ES-I3 (cell line): ENCODE results near the gene SLC30A2.
A peak's percentile ranks its signal among the peaks of the same experiment; 100 is the strongest.

ENCODE experiments used
- H3K36me3 ChIP-seq: 2 replicates; pipeline ENCODE4 v1.6.1; 2013; ENCODE audit warnings: mild to moderate bottlenecking, low read length, control low read depth, moderate library complexity; ENCODE audit not compliant: insufficient read depth
- H3K4me1 ChIP-seq: 2 replicates; pipeline ENCODE4 v1.6.1; 2013; ENCODE audit warnings: mild to moderate bottlenecking, control low read depth, low read length; ENCODE audit not compliant: insufficient read depth
- H3K9ac ChIP-seq: 2 replicates; pipeline ENCODE4 v1.6.1; 2013; ENCODE audit warnings: low read depth, mild to moderate bottlenecking, low read length, moderate library complexity
- H3K9me3 ChIP-seq: 2 replicates; pipeline ENCODE4 v1.6.1; 2013; ENCODE audit warnings: mild to moderate bottlenecking, low read length, moderate library complexity; ENCODE audit not compliant: control insufficient read depth, insufficient read depth

The SLC30A2 gene

DNA sequence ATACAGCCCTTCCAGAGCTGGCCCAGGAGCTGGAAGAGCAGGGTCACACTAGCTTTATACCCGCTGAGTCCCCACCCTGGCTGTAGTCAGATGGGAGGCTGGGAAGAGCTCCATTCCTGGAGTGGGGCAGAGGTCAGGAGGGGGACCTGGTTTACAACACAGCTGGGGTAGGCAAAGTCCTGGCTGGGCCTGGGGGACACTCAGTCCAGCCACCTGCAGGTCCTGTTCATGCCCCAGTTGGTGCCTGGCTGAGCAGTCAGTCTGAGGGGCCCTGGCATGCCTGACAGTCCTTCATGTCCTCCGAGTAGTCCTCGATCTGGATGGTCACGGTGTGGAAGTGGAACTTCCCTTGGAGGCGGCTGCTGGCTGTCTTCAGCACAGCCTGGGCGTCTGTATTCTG lies 7.0 kb downstream of the SLC30A2 start:
- no peak overlapping the region for H3K9ac ChIP-seq
- no peaks in the 10 kb centered on the region for H3K9me3 ChIP-seq
- H3K4me1 ChIP-seq: no peaks in the 10 kb centered on the region; the same call in 1 of the 2 replicates
- H3K36me3 ChIP-seq: no peaks in the 10 kb centered on the region

DNA sequence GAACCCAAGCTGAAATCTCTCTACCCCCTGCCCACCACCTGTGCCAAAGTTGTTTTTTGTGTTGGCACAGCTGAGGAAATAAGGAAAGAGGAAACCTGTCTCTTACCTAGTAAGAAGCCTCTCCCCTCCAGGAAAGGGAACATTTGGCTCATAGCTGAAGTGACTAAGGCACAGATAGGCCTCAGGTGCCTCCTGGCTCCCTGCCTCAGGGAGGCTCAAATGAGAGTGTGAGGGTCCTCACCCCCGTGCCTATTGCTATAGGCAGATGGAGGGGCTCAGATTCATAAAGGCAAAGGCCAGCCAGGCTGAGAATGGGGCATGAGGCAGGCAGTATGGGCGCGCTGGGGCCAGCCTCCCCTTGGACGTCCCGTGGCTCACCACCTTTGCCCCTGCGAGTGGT lies 7.4 kb downstream of the SLC30A2 start:
- no peaks in the 10 kb centered on the region for H3K36me3 ChIP-seq
- H3K9ac ChIP-seq: no peak overlapping the region
- H3K9me3 ChIP-seq: no peaks in the 10 kb centered on the region
- no peaks in the 10 kb centered on the region; the same call in 1 of the 2 replicates for H3K4me1 ChIP-seq

DNA sequence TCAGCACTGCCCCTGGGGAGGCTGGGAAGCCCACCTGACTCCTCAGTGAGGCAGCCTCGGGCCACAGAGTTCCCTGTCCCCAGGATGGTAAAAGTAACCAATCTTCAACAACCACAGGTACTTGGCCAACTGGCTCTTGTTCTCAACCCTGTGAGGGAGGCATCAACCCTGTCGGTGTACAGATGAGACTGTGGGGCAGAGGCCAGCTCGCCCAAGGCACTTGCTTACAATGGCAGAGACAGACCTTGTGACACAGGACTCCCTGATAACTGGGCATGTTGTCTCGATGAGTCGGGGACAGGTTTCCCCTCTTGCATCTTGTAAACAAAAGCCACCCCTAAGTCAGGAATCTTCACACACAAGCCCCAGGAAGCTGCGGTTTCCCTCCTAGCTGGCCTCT lies 8.0 kb downstream of the SLC30A2 start:
- no peak overlapping the region for H3K9ac ChIP-seq
- H3K4me1 ChIP-seq: no peaks in the 10 kb centered on the region; the same call in 1 of the 2 replicates
- no peaks in the 10 kb centered on the region for H3K9me3 ChIP-seq
- H3K36me3 ChIP-seq: no peaks in the 10 kb centered on the region

DNA sequence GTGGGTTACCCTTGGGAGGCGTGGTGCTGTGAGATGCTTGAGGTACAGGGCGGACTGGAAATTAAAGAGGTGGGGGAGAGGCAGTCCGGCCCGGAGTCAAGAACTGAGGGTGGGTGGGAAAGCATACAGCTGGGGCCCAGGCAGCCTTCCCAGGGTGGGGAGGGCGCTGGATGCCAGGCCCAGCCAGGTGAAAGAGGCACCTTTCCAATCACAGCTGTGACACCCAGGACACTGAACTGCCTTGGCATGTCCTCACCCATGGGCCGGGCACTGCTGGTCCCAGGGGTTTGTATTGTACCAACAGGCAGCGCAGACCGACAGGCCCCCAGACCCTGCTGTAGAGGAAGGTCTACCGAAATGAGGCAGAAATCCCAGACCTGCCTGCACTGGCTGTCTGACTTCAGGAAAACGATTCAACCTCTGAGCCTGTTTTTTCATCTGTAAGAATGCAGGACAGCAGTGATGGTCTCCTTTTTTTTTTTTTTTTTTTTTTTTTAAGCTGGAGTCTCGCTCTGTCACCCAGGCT lies 9.1 kb downstream of the SLC30A2 start:
- H3K9me3 ChIP-seq: no peaks in the 10 kb centered on the region
- no peaks in the 10 kb centered on the region; the same call in 1 of the 2 replicates for H3K4me1 ChIP-seq
- H3K9ac ChIP-seq: no peak overlapping the region
- no peaks in the 10 kb centered on the region for H3K36me3 ChIP-seq

DNA sequence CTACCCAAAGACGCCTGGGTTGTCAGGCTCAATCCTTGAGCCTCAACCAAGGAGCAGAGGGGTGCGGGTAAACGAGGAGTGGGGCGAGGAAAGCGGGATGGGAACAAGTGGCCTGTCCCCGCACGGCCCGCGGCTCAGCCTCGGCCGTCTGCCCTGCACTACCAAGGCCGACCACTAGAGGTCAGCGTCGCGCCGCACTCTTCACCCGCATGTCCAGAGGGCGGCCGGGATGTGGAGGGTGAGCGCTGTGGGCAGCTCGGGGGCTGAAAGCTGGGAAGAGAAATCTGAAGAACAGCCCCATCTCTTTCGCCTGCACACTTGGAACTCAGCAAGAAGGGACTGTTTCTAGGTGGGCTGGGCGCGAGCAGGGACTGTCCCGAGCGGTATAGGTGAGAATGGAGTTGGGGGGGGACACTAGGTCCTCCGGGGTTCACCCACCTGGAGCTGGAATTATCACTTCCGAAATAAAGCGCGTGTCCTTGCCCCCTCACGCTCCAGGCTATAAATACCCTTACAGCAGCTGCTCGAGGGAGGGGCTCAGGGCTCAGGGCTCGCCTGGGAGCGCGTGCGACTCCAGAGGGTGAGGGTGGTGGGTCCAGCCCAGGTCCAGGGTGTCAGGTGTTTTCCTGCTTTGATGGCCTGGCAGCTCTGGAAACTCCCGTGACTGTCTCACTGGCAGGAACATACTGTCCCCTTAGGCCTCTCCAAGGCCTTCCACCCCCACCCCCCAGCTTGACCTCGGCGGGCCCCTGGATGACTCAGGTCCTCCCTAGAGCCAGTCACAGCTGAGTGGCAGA lies 9.8 kb downstream of the SLC30A2 start:
- Histone ChIP-seq H3K9ac (peak overlapping the region; percentile 83), H3K36me3 (no peaks in the 10 kb centered on the region), H3K9me3 (no peaks in the 10 kb centered on the region), H3K4me1 (no peaks in the 10 kb centered on the region; the same call in 1 of the 2 replicates)

DNA sequence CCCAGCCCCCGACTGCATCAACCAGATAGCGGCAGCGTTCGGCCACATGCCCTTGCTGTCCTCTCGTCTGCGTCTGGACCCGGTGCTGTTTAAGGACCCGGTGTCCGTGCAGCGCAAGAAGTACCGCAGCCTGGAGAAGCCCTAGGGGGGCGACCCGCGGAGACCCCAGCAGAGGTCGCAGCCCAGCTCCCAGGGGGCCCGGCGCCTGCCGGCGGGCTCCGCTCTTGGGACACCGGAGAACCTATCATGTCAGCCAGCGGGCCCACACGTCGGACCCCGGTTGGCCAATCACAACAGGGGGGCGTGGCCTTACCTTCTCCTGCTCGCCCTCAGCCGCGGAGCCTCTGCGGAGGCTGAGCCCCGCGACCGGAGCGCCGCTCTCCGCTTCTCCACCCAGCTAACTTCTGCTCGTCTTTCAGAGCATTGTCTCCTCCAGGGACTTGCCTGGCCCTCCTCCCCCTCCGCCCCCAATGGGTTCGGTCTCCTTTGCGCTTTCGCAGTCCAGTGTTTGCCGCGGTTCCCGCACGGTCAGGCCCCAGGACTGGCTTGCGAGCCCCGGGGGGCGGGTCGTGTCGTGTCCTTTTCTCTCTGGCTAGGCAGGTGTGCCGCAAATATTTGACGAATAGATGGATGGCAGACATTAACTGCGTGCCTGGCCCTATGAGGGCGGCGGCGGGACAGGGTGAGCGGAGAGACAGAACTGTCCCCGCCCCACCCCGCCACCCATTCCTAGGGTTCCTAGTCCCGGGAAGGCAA lies 10.5 kb downstream of the SLC30A2 start:
- Histone ChIP-seq H3K36me3 (no peaks in the 10 kb centered on the region), H3K9me3 (no peaks in the 10 kb centered on the region), H3K4me1 (no peaks in the 10 kb centered on the region; the same call in 1 of the 2 replicates)

DNA sequence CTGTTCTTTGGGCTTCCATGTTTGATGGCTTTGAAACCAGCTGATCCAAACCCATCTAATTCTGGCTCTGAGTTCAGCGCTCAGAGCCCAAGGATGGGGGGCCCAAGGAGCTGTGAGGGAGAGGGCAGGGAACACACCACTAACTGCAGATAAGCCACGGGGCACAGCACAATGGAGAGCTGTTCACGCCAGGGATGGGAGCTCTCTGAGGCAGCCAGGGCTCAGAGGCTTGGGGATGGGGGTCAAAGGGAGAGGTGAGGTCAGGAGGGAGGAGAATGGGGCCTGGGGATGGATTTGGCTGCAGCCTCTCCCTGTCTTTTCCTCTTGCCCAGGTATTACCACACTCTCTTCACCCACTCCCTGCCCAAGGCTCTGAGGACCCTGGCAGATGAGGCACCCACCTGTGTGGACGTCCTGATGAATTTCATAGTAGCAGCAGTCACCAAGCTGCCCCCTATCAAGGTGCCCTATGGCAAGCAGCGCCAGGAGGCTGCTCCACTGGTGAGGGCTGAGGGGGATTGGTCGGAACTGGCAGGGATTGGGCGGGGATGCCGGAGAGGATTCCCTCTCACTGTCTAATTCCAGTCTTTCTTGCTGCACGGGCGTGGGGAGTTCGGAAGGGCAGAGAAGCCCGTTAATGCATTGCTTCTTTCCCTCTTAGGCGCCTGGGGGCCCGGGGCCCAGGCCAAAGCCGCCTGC lies 11.3 kb downstream of the SLC30A2 start:
- no peaks in the 10 kb centered on the region; the same call in 1 of the 2 replicates for H3K4me1 ChIP-seq

More for the DNA sequence above, 10.5 kb downstream of the SLC30A2 start:
- H3K9ac ChIP-seq: peak overlapping the region; percentile 83

DNA sequence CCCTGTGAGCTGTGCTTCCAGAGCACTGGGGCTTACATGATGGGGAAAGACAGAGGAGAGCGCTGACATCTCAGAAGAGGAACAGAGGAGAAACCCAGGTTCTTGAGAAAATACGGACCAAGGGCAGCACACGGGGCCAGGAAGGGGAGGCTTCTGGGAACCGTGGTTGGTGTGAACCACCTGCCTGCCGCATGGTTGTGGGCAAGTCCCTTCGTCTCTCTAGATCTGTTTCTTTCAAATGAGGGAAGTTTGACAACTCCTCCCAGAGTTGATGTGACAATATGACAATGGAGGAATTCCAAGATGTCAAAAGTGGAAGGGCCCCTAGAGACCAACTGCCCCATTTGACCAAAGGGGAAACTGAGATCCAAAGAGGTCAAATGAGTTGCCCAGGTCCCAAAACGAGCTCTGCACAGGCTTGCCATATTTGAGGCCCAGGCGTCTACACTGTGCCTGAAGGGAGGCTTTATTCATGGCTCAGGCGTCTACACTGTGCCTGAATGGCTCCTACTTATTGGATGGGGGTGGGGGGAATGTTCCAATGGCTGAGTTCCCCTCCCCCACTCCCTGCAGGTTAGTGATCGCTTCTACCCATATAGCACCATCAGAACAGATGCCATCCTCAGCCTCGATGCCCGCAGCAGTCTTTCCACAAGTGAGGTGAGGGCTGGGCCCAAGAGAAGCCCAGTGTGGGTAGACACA lies 13.1 kb downstream of the SLC30A2 start:
- no peaks in the 10 kb centered on the region; the same call in 1 of the 2 replicates for H3K4me1 ChIP-seq
- no peak overlapping the region for H3K9ac ChIP-seq
- no peaks in the 10 kb centered on the region for H3K9me3 ChIP-seq
- no peaks in the 10 kb centered on the region for H3K36me3 ChIP-seq

More for the DNA sequence above, 11.3 kb downstream of the SLC30A2 start:
- Histone ChIP-seq H3K36me3 (no peaks in the 10 kb centered on the region), H3K9ac (peak overlapping the region; percentile 83; the same call in 1 of the 2 replicates), H3K9me3 (no peaks in the 10 kb centered on the region)

DNA sequence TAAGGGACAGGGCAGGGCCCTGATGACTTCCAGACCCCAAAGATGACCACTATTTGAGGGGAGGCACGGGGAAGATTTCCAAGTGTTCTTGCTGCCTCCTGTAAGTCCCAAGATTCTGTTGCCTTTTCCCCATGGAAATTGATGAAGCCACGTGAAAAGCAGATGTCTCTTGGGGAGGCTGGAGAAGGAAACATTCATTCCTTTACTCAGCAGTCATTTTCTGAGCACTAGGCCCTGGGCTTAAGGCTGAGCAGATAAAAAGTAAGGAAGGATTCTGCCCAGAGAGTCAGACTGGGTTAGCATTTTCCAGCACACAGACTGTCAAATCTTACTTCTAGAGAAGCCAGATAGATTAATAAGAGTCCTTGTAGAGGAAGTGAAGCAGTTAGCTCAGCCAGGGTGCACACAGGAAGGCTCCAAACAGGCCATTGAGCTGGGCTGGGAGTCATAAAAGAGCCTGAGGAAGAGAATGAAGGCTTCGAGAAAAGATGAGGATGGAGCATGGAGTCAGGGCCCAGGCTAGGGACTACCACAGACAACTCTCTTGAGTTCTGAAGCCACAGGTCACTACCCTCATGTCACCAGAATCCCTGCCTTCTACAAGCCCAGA lies 14.2 kb downstream of the SLC30A2 start:
- Histone ChIP-seq H3K36me3 (no peaks in the 10 kb centered on the region), H3K9ac (no peak overlapping the region), H3K9me3 (no peaks in the 10 kb centered on the region), H3K4me1 (no peaks in the 10 kb centered on the region; the same call in 1 of the 2 replicates)

DNA sequence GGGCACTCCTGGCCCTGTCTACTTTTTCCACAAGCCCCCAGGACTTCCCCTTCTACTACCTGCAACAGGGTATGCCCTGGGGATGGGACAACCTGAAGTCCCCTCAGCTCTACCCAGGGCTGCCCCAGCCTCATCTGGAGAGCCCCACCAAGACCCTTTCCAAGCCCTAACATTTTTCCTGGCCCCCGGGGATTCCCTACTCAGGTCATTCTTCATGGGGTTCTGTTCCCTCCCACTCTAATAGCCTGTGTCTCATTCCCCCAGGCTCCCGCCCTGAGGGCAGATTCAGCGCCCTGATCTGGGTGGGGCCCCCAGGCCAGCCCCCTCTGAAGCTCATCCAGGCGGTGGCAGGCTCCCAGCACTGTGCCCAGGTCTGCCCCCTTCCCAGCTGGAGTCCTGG lies 14.7 kb downstream of the SLC30A2 start:
- Histone ChIP-seq H3K36me3 (no peaks in the 10 kb centered on the region), H3K9ac (no peak overlapping the region), H3K4me1 (no peaks in the 10 kb centered on the region; the same call in 1 of the 2 replicates), H3K9me3 (no peaks in the 10 kb centered on the region)

DNA sequence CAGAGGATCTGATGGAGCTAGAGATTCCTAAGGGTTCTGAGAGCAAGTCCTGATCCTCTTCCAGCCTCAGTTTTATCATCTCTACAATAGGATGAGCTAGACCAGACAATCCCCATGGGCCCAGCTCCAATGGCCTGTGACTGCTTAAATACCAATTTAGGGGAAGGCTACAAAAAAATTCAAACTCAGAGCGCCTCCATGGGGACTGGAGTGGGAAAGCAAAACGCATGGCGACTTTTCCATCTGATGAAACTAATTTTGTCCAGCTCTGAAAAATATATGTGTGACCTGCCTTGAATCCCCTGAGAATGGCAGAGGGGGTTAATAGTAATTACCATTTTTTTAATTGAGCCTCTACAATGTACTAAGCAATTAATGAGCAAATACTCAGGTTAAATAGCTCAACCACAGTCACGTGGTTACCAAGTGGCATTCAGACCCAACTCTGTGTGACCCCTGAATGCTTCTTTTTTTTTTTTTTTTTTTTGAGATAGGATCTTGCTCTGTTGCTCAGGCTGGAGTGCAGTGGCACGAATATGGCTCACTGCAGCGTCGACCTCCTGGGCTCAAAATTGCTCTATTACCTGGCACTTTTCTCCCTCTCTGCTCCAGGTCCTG lies 15.9 kb downstream of the SLC30A2 start:
- Histone ChIP-seq H3K9me3 (no peaks in the 10 kb centered on the region), H3K4me1 (no peaks in the 10 kb centered on the region), H3K36me3 (no peaks in the 10 kb centered on the region), H3K9ac (no peak overlapping the region; the same call in 1 of the 2 replicates)

DNA sequence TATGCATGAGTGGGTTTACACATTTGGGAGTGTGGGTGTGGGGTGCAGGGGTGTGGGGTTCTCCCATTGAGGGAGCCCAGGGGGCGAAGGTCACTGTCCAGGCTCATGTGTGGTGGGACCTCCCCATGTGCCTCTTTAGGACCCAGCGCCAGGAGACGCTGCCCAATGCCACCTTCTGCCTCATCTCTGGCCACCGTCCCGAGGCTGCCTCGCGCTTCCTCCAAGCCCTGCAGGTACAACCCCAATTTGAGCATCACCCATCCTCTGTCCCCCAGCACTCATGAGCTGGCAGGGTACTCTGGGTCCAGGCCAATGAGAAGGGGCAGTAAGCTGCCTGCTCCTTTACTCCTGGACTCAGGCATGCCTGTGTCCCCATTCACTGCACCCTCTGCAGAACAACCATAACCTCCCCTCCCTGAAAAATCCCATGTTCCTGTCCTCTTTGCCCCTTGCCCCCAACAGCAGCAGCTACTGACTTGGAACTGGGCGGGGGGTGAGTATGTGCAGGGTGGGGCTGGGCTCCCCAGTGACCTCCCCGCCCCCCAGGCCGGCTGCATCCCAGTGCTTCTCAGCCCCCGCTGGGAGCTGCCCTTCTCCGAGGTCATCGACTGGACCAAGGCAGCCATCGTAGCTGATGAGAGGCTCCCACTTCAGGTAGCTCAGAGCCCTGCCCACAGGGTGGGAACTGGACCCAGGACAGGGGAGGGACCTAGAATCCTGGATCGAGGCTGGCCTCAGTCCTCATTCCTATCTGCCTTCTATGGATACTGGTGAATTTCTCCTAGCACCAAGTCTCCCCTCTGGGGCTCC lies 16.7 kb downstream of the SLC30A2 start:
- H3K9me3 ChIP-seq: no peaks in the 10 kb centered on the region
- H3K9ac ChIP-seq: no peak overlapping the region; the same call in 1 of the 2 replicates
- H3K4me1 ChIP-seq: no peaks in the 10 kb centered on the region
- no peaks in the 10 kb centered on the region for H3K36me3 ChIP-seq
